HG03025 (cell line): ENCODE measurements around the gene ZMYND8.
"Not testable (repeated sequence)": the region's sequence is repeated elsewhere in the genome, so short reads cannot be mapped to it uniquely, and the experiment has no call there.

Source experiments
- ATAC-seq: cut with Tn5 transposase; IDR thresholded peaks from one replicate; pipeline ENCODE4 v1.9.1; 2021; ENCODE audit warnings: mild to moderate bottlenecking, moderate library complexity; ENCODE audit not compliant: unreplicated experiment, low FRiP score

The ZMYND8 gene

GRCh38 chr20:47256668-47257236 is 99.7 kb downstream of the ZMYND8 start:
- ATAC-seq = no peak

GRCh38 chr20:47253872-47254271 is 102.6 kb downstream of the ZMYND8 start:
- ATAC-seq = no peak

GRCh38 chr20:47252879-47253307 is 103.6 kb downstream of the ZMYND8 start:
- no peak for ATAC-seq

- no peak for ATAC-seq
These were observed 105.1 kb downstream of the ZMYND8 start for GRCh38 chr20:47251154-47252020.

GRCh38 chr20:47250360-47250759 is 106.1 kb downstream of the ZMYND8 start:
- no peak for ATAC-seq

- ATAC-seq = no peak
These were observed 106.6 kb downstream of the ZMYND8 start for GRCh38 chr20:47249913-47250312.

GRCh38 chr20:47248448-47248966 is 108.0 kb downstream of the ZMYND8 start:
- no peak for ATAC-seq

GRCh38 chr20:47247972-47248371 is 108.5 kb downstream of the ZMYND8 start:
- ATAC-seq = no peak

GRCh38 chr20:47246061-47246777 is 110.3 kb downstream of the ZMYND8 start:
- ATAC-seq = no peak

GRCh38 chr20:47245166-47245565 is 111.3 kb downstream of the ZMYND8 start:
- not testable (repeated sequence) for ATAC-seq

- ATAC-seq = no peak
These were observed 112.0 kb downstream of the ZMYND8 start for GRCh38 chr20:47244451-47244850.

GRCh38 chr20:47243532-47244305 is 112.8 kb downstream of the ZMYND8 start:
- ATAC-seq = no peak

GRCh38 chr20:47243003-47243402 is 113.5 kb downstream of the ZMYND8 start:
- no peak for ATAC-seq

- no peak for ATAC-seq
These were observed 115.1 kb downstream of the ZMYND8 start for GRCh38 chr20:47241345-47241781.

GRCh38 chr20:47240096-47240495 is 116.4 kb downstream of the ZMYND8 start:
- ATAC-seq = not testable (repeated sequence)

- no peak for ATAC-seq
These were observed 116.8 kb downstream of the ZMYND8 start for GRCh38 chr20:47239719-47240067.

GRCh38 chr20:47238780-47239718 is 117.5 kb downstream of the ZMYND8 start:
- ATAC-seq = no peak

GRCh38 chr20:47237715-47238114 is 118.8 kb downstream of the ZMYND8 start:
- ATAC-seq = no peak

- ATAC-seq = no peak
These were observed 119.9 kb downstream of the ZMYND8 start for GRCh38 chr20:47236639-47236900.
